ENCODE results near the gene PLCXD3.

GRCh38 chr5:41508186-41508585 is 2.2 kb downstream of the PLCXD3 start:
- TF ChIP-seq CTCF (IDR thresholded peaks at IDR 0.05; ENCODE audit: low read depth, low read length) (no peak), EZH2phosphoT487 (IDR thresholded peaks at IDR 0.05; ENCODE audit: low read depth) (no peak)
